GM10248 (cell line): ENCODE measurements around the gene THSD7A.

Experiments used
- CTCF ChIA-PET: fragments of 300-600 bp; sonication (Branson Sonifier 250); formaldehyde crosslinking; extraction: SDS; loops from one replicate; lab custom pipeline; 2021; ENCODE audit warnings: antibody characterized with exemption; lab: Yijun Ruan, JAX
- POLR2A ChIA-PET: fragments of 350-650 bp; sonication (Branson Sonifier 250); formaldehyde crosslinking; extraction: SDS; loops from one replicate; lab custom pipeline; 2020; ENCODE audit warnings: antibody characterized with exemption; lab: Yijun Ruan, JAX
- DNase-seq: peaks from one replicate; pipeline ENCODE4 v3.0.0; 2012; ENCODE audit errors: extremely low spot score
- TF ChIP-seq, protein P1 (sequence below): IDR thresholded peaks from 2 replicates; pipeline ENCODE4 v1.5.1; 2012; ENCODE audit warnings: mild to moderate bottlenecking, low read depth; ENCODE audit errors: extremely low read depth, missing control alignments, control extremely low read depth

THSD7A gene

DNA sequence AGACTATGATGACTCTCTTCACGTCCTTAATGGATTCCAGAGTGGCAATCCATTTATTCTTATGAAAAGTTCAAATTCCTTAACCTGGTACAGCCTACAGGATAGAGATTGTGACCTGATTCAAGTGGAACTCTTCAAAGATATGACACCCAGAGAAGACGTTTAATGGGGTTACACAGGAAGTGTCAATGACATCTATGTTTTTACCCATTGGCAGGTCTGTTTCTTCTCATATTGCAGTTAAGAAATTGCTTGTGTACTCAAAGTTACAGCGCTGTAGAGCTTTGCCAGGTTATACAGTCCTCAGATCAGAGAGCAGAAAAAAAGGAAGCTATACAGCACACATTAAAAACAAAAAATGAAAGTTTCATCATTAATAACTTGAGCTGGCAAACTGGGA lies 367.4 kb downstream of the THSD7A start:
- POLR2A ChIA-PET, result no interaction called here
- DNase-seq, result no peak
- TF ChIP-seq, protein P1, sequence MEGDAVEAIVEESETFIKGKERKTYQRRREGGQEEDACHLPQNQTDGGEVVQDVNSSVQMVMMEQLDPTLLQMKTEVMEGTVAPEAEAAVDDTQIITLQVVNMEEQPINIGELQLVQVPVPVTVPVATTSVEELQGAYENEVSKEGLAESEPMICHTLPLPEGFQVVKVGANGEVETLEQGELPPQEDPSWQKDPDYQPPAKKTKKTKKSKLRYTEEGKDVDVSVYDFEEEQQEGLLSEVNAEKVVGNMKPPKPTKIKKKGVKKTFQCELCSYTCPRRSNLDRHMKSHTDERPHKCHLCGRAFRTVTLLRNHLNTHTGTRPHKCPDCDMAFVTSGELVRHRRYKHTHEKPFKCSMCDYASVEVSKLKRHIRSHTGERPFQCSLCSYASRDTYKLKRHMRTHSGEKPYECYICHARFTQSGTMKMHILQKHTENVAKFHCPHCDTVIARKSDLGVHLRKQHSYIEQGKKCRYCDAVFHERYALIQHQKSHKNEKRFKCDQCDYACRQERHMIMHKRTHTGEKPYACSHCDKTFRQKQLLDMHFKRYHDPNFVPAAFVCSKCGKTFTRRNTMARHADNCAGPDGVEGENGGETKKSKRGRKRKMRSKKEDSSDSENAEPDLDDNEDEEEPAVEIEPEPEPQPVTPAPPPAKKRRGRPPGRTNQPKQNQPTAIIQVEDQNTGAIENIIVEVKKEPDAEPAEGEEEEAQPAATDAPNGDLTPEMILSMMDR, result no peak
- CTCF ChIA-PET, result interaction anchor here (0.9 to 1.1 kb wide), 3 partner anchors 9 to 13 kb away, joined by 4 read pairs; no protein-coding TSS in a partner anchor

DNA sequence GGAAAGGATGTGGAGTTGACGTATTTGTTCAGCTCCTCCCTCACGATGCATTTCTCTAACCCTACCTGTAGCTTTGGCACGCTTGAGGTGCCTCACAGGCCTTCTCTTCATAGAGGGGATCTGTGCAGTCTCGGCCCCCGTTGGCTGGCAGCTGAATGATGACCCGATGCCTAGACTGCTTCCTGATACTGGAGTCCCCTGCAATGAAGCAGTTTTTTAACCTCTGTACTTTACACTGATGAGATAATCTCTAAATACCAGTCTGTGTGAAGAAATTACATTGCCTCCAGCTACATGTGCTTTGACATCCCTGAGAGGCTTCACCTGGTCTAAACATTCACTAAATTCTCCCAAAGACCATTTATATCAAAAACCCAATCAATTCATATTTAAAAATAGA lies 370.1 kb downstream of the THSD7A start:
- no peak for DNase-seq
- TF ChIP-seq, protein P1, result no peak
- ChIA-PET CTCF (no interaction called here), POLR2A (no interaction called here)

DNA sequence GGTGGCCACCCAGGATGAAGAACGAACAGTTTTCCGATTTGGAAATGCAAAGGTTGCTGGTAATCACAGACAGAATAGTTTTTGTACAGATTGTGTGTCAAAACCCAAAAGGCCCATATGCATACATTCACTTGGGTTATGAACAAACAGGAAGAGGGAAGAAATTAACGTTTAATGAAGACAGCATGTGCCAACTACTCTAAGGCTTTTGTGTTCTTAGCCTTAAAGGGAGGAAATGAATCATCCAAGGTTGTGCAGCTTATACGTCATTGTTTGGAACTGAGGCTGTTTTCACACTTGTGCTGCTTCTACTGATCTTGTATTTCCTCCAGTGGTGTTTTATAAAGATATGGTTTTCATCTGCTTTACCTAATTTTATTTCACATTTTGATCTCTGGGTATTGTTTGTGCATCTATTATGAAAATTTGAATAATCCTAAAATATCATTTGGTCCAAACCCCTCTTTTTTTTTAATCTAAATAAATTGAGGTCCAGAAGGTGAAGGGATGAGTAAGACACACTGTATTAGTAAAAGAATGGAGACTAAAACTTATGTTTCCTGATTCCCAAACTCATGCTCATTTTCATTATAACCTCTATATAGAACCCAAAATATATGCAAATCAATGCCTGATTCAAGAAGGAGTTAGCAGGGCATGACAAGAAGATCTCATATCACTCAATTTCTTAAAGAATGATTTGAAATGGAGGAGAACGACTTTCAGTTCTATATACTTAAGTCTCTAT lies 373.1 kb downstream of the THSD7A start:
- DNase-seq, result no peak
- POLR2A ChIA-PET, result no interaction called here
- TF ChIP-seq, protein P1, result no peak
- CTCF ChIA-PET, result no interaction called here

DNA sequence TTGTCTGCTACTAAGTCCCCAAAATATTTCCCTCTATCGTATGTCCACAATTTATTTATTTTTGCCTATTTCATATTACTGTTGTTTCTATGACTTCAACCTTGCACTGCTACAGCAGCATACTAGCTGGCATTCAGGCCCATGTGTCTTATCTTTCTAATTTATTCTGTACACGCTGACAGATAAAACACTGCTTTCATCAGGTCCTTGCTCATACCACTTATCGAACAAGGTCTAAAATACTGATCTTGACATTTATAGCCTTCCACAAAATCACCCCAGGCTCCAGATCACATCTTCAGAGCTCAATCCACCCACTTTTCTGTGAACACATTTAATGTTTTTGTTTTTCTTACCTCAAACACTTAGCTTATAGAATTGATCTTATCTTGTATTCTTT lies 374.6 kb downstream of the THSD7A start:
- no peak for DNase-seq
- CTCF ChIA-PET, result interaction anchor here (1.5 kb wide), 1 partner anchor 1033 kb away, joined by 4 read pairs; no protein-coding TSS in a partner anchor
- TF ChIP-seq, protein P1, result no peak
- POLR2A ChIA-PET, result no interaction called here

DNA sequence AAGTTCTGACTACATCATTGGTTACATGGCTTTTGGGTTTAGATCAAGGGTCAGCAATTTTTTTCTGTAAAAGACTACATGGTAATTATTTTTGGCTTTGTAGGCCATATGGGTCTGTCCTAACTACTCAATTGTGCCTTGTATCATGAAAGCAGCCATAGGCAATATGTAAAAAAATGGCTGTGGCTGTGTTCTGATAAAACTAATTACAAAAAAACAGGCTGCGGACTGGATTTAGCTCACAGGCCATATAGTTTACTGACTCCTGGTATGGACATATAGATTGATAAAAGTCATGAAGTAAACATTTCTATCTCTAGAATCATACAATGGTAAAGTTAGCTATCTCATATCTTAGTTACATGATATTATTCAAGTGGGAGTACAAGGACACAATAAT lies 375.4 kb downstream of the THSD7A start:
- CTCF ChIA-PET, result interaction anchor here (1.1 to 1.5 kb wide), 2 partner anchors 977 to 1034 kb away, joined by 3 to 4 read pairs; no protein-coding TSS in a partner anchor

DNA sequence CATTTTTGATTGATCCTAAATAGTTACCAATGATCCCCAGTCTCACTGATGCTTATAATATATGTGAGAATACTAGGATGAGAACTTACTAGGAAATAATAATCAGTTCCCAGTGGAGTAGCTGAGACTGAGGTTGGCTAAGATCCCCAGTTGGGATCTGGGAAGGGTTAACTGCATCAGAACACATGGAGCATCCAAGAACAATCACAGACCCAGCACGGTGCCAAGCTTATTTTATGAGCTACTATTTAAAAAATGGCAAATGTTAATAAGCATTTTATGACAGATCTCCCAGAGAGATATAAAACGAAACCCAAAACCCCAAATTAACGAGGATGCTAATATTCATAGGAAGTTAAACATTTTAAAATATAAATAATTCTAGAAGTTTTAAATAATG lies 379.5 kb downstream of the THSD7A start:
- ChIA-PET CTCF (interaction anchor here (1.5 kb wide), 1 partner anchor 12 kb away, joined by 4 read pairs; no protein-coding TSS in a partner anchor), POLR2A (no interaction called here)
- TF ChIP-seq, protein P1, result no peak
- DNase-seq, result no peak

More for the DNA sequence above, 375.4 kb downstream of the THSD7A start:
- TF ChIP-seq, protein P1, result no peak
- no peak for DNase-seq
- POLR2A ChIA-PET, result no interaction called here

DNA sequence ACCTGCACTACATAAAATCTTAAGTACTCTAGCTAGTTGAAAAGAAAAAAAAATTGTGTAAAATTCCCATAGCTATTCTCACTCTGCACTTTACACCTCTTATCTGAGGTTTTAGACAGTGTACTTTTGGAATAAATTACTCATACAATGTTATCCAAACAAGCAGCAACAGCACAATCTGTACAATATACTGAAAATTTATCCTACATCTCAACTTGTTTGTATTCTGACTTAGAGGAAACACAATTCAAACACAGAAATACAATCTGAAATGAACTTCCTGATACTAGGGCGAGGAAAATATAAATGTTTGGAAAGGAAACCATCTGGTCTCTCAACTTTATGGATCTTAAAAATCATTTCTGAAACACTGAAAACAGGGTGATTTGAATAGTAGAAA lies 381.7 kb downstream of the THSD7A start:
- TF ChIP-seq, protein P1, result no peak
- DNase-seq, result no peak
- CTCF ChIA-PET, result no interaction called here
- POLR2A ChIA-PET, result no interaction called here
